ENCODE data around the gene CFAP20DC.

DNA sequence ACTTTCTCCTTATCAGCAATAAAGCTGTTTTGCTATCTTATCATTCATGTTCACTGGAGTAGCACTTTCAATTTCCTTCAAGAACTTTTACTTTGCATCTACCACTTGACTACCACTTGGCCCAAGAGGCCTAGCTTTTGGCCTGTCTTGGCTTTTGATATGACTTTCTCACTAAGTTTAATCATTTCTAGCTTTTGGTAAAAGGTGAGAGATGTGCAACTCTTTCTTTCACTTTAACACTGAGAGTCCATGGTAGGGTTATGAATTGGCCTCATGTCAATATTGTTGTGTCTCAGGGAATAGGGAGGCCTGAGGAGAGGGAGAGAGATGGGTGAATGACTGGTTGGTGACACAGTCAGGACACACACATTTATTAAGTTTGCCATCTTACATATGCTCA lies 352.3 kb downstream of the CFAP20DC start:
- TF ChIP-seq CTCF (IDR thresholded peaks at IDR 0.05), result no peak
- TF ChIP-seq ZFX (IDR thresholded peaks at IDR 0.05; ENCODE audit: borderline replicate concordance), result no peak
